ENCODE measurements around the gene MTOR. TPM values are rescaled to one million over a fixed set of nuclear protein-coding genes. Genes with fewer than 3 reads are reported as not detected.
"Not testable (repeated sequence)": the region's sequence is repeated elsewhere in the genome, so short reads cannot be mapped to it uniquely, and the experiment has no call there.

The MTOR gene
- total RNA-seq, 3 donors from 2014 or later = 37.9 to 50.5 (median 42.5) TPM

DNA sequence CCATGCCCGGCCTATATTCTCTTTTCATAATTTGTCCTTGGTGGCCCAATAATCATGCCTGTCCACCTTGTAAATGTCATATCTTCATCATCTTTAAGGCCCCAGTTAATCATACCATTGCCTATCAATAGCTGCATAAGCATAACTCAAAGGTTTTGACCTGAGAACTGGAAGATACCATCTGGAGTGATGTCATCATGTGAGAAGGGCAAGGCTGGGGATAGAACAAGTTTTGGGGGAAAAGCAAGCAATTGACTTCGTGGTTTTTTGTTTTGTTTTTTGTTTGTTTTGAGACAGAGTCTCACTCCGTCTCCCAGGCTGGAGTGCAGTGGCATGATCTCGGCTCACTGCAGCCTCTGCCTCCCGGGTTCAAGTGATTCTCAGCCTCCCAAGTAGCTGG is 16.8 kb upstream of the MTOR start:
- Histone ChIP-seq H3K36me3 (ENCODE audit: low read depth) (no peaks in the 10 kb centered on the region), H3K4me3 (no peak overlapping the region), H3K4me1 (ENCODE audit: low read depth) (peaks cover 19% of the 10 kb centered on the region), H3K9me3 (no peaks in the 10 kb centered on the region)
- ATAC-seq = no peak
- no peak for DNase-seq
- TF ChIP-seq, protein P1, sequence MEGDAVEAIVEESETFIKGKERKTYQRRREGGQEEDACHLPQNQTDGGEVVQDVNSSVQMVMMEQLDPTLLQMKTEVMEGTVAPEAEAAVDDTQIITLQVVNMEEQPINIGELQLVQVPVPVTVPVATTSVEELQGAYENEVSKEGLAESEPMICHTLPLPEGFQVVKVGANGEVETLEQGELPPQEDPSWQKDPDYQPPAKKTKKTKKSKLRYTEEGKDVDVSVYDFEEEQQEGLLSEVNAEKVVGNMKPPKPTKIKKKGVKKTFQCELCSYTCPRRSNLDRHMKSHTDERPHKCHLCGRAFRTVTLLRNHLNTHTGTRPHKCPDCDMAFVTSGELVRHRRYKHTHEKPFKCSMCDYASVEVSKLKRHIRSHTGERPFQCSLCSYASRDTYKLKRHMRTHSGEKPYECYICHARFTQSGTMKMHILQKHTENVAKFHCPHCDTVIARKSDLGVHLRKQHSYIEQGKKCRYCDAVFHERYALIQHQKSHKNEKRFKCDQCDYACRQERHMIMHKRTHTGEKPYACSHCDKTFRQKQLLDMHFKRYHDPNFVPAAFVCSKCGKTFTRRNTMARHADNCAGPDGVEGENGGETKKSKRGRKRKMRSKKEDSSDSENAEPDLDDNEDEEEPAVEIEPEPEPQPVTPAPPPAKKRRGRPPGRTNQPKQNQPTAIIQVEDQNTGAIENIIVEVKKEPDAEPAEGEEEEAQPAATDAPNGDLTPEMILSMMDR (IDR thresholded peaks at IDR 0.05) = no peak
- intact Hi-C loops (cut with DNase I, micrococcal nuclease) = no loop called here

DNA sequence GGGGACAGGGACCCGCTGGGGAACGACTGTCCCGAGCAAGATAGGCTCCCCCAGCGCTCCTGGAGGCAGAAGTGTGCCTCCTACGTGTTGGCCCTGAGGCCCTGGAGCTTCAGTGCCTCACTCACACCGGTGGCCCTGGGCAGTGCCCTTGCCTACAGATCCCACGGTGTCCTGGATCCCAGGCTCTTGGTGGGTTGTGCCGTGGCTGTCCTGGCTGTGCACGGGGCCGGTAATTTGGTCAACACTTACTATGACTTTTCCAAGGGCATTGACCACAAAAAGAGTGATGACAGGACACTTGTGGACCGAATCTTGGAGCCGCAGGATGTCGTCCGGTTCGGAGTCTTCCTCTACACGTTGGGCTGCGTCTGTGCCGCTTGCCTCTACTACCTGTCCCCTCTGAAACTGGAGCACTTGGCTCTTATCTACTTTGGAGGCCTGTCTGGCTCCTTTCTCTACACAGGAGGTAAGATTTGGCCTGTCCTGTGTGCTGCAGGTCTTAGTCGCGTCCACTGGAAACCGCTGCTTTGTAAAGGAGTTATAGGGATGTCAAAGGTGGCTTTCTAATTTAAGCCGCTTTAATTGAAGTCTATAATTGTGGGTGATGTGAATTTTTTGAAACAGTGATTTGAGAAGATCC is 11.4 kb upstream of the MTOR start:
- Histone ChIP-seq H3K4me1 (ENCODE audit: low read depth) (peaks cover 26% of the 10 kb centered on the region), H3K4me3 (peak overlapping the region; percentile 50), H3K9me3 (no peaks in the 10 kb centered on the region), H3K36me3 (ENCODE audit: low read depth) (no peaks in the 10 kb centered on the region)
- ATAC-seq (peak; percentile 49), DNase-seq (no peak)
- TF ChIP-seq, protein P1 (IDR thresholded peaks at IDR 0.05) = no peak
- intact Hi-C loops (cut with DNase I, micrococcal nuclease) = no loop called here

DNA sequence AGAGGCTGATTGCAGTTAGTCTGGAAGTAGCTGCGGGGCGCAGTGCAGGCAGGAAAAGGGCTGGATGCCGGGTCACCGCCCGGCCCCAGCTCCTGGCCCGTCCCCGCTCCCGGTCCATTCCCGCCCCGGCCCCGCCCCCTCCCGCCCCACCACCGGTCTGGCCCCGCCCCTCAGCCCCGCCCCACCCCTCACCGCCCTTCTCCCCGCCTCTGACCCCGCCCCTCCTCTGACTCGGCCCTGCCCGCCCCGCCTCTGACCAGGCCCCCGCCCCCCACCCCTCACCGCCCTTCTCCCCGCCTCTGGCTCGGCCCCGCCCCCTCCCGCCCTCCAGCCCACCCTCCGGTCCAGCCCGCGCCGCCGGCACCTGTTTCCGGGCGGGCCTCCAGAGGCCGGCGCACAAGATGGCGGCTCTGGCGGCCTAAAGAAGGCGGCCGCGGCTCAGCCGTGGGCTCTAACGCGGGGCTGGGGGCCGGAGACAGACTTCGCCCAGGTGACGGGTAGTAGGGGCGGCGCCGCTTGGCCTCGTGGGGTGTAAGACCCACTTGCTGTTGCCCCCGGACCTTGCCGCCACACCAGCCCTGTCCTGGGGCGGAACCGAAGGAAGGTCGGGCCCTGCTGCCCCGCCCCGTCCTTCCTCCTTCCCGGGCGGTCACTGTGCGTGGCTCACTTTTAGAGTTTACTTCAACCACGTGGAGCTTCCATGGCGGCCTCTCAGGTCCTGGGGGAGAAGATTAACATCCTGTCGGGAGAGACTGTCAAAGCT is 10.7 kb upstream of the MTOR start, which contains the start of gene UBIAD1:
TSS of gene UBIAD1 (plus strand) at position 367 of the 763 bp plus-strand sequence. CDS start at position 701, 334 bp downstream.
- intact Hi-C loops (cut with DNase I, micrococcal nuclease) = no loop called here

DNA sequence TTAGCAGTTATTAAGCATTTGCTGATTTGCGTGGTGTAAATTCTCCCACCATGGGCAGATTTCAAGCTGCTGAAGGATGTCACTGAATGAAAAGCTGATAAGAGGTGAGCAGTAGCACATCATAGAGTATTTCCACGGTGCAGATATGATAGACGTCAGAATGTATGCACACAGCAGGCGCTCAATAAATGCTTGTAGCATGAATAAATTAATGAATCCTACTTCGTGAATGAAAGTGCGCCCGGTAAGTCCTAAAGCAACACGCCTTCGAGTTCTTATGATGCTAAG is 10.1 kb upstream of the MTOR start:
- Histone ChIP-seq H3K36me3 (ENCODE audit: low read depth) (no peaks in the 10 kb centered on the region), H3K4me3 (no peak overlapping the region), H3K4me1 (ENCODE audit: low read depth) (peaks cover 26% of the 10 kb centered on the region), H3K9me3 (no peaks in the 10 kb centered on the region)
- TF ChIP-seq, protein P1 (IDR thresholded peaks at IDR 0.05) = no peak
- intact Hi-C loops (cut with DNase I, micrococcal nuclease) = no loop called here
- no peak for ATAC-seq
- DNase-seq = no peak

More for the DNA sequence above, 10.7 kb upstream of the MTOR start, which contains the start of gene UBIAD1:
- Histone ChIP-seq H3K4me3 (peak within 1 kb of the TSS; percentile 50), H3K4me1 (ENCODE audit: low read depth) (peaks cover 26% of the 10 kb centered on the region), H3K36me3 (ENCODE audit: low read depth) (no peaks in the 10 kb centered on the region), H3K9me3 (no peaks in the 10 kb centered on the region)
- ATAC-seq (peak; percentile 94), DNase-seq (peak; percentile 83 to 89 (median 89))
- TF ChIP-seq, protein P1 (IDR thresholded peaks at IDR 0.05) = no peak

DNA sequence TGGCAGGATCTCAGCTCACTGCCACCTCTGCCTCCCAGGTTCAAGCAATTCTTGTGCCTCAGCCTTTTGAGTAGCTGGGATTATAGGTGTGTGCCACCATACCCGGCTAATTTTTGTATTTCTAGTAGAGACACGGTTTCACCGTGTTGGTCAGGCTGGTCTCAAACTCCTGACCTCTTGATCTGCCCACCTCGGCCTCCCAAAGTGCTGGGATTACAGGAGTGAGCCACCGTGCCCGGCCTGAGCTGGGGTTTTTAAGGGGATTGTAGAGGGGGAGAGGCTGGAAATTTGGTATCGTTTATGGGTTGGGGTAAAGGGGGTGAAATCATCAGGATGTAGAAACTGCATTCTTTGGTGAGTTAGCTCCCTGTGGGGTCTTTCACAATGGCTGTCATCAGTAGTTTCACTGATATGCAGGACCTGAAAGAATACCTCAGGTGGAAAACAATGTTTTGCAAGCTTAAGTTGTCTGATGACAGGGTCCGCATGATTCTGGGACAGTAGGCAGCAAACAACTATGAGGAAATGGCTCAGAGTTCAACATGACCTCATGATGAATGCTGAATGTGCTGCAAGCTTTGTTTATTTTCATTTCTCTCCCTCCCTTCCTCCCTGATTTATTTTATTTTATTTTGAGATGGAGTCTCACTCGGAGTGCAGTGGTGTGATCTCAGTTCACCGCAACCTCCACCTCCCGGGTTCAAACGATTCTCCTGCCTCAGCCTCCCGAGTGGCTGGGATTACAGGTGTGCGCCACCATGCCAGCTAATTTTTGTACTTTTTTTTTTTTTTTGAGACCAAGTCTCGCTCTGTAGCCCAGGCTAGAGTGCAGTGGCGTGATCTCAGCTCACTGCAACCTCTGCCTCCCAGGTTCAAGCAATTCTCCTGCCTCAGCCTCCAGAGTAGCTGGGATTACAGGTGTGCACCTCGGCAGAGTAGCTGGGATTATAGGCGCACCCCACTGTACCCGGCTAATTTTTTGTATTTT is 5.3 kb upstream of the MTOR start:
- H3K9me3 ChIP-seq; H3K36me3 ChIP-seq (ENCODE audit: low read depth); intact Hi-C loops (cut with DNase I, micrococcal nuclease); H3K4me3 ChIP-seq; H3K4me1 ChIP-seq (ENCODE audit: low read depth); ATAC-seq; DNase-seq: not testable (repeated sequence)

Data from mucosa of descending colon (tissue), 3 donors.